Suppressor macrophage (primary cell): ENCODE data around the gene DXO.
A peak's percentile ranks its signal among the peaks of the same experiment; 100 is the strongest.
"Not testable (repeated sequence)": the region's sequence is repeated elsewhere in the genome, so short reads cannot be mapped to it uniquely, and the experiment has no call there.

Source experiments
- DNase-seq, 4 experiments: peaks; one replicate each; pipeline ENCODE4 v3.0.0-alpha.2; 2020 to 2022

The DXO gene

GRCh38 chr6:31979238-31979898 lies 7.4 kb upstream of the DXO start:
- DNase-seq, result no peak

- DNase-seq, result no peak
These were observed 6.9 kb upstream of the DXO start for GRCh38 chr6:31978831-31979230.

GRCh38 chr6:31977816-31978431 lies 6.0 kb upstream of the DXO start:
- DNase-seq, result no peak

GRCh38 chr6:31976065-31976464 lies 4.1 kb upstream of the DXO start:
- not testable (repeated sequence) for DNase-seq

- peak in 3 of 4 experiments; percentile 24 to 36 (median 35) for DNase-seq
These were observed 892 bp upstream of the DXO start for GRCh38 chr6:31972709-31973350.

- no peak for DNase-seq
These were observed 502 bp downstream of the DXO start for GRCh38 chr6:31971279-31971992.

GRCh38 chr6:31970604-31971271 lies 1.2 kb downstream of the DXO start:
- DNase-seq, result no peak

- no peak for DNase-seq
These were observed 2.0 kb downstream of the DXO start for GRCh38 chr6:31969712-31970603.

- DNase-seq, result no peak
These were observed 2.9 kb downstream of the DXO start for GRCh38 chr6:31968791-31969711.

GRCh38 chr6:31968326-31968725 lies 3.6 kb downstream of the DXO start:
- no peak for DNase-seq

- DNase-seq, result no peak
These were observed 4.0 kb downstream of the DXO start for GRCh38 chr6:31967926-31968320.

GRCh38 chr6:31966997-31967925 lies 4.7 kb downstream of the DXO start:
- no peak for DNase-seq

- DNase-seq, result no peak
These were observed 5.4 kb downstream of the DXO start for GRCh38 chr6:31966506-31966905.

GRCh38 chr6:31965700-31966099 lies 6.2 kb downstream of the DXO start:
- DNase-seq, result no peak

- DNase-seq, result no peak
These were observed 8.0 kb downstream of the DXO start for GRCh38 chr6:31963921-31964320.

- no peak for DNase-seq
These were observed 10.3 kb downstream of the DXO start for GRCh38 chr6:31961616-31962015.

- peak; percentile 99 to 100 (median 99) for DNase-seq
These were observed 12.9 kb downstream of the DXO start, which contains the start of the genes NELFE and SKIC2 for GRCh38 chr6:31958741-31959739. Gene NELFE, minus strand, starts transcription at chr6:31958971. Its CDS starts 525 bp downstream, at chr6:31958446. Gene SKIC2, plus strand, starts transcription at chr6:31959175. Its CDS starts 18 bp downstream, at chr6:31959193.

- no peak for DNase-seq
These were observed 13.6 kb downstream of the DXO start for GRCh38 chr6:31958412-31958740.
